Activated CD4-positive, alpha-beta T cell treated with anti-CD3 and anti-CD28 coated beads for 48 hours (primary cell): ENCODE results near the gene GPS2.
"Not testable (repeated sequence)": the region's sequence is repeated elsewhere in the genome, so short reads cannot be mapped to it uniquely, and the experiment has no call there.

Experiments used
- DNase-seq: peaks from one replicate; pipeline ENCODE4 v3.0.0-alpha.2; 2020

The GPS2 gene

GRCh38 chr17:7314719-7315569 is at the start of gene GPS2:
GPS2 (minus strand) TSS chr17:7315360; CDS start chr17:7315052, 308 bp downstream.
- DNase-seq = peak; percentile 96

- DNase-seq = no peak
Measured at GRCh38 chr17:7363311-7363710, 48.2 kb upstream of the GPS2 start.

GRCh38 chr17:7361906-7362305 is 46.7 kb upstream of the GPS2 start:
- DNase-seq = no peak

GRCh38 chr17:7357381-7357780 is 42.2 kb upstream of the GPS2 start:
- DNase-seq = no peak

- no peak for DNase-seq
Measured at GRCh38 chr17:7356756-7357155, 41.6 kb upstream of the GPS2 start.

GRCh38 chr17:7356072-7356549 is 41.0 kb upstream of the GPS2 start:
- DNase-seq = peak; percentile 92

GRCh38 chr17:7355573-7355972 is 40.4 kb upstream of the GPS2 start:
- no peak for DNase-seq

GRCh38 chr17:7355053-7355452 is 39.9 kb upstream of the GPS2 start, which contains the start of gene TMEM95:
TMEM95 (plus strand) TSS chr17:7355156; CDS start chr17:7355205, 49 bp downstream.
- DNase-seq = no peak

GRCh38 chr17:7354262-7354843 is 39.2 kb upstream of the GPS2 start:
- DNase-seq = peak; percentile 55

GRCh38 chr17:7352910-7353635 is 37.9 kb upstream of the GPS2 start:
- DNase-seq = no peak

- DNase-seq = no peak
Measured at GRCh38 chr17:7352503-7352889, 37.3 kb upstream of the GPS2 start.

GRCh38 chr17:7351665-7352502 is 36.7 kb upstream of the GPS2 start, which contains the start of gene KCTD11:
KCTD11 (plus strand) TSS chr17:7352162.
- DNase-seq = peak; percentile 80

- no peak for DNase-seq
Measured at GRCh38 chr17:7348478-7349242, 33.5 kb upstream of the GPS2 start.

GRCh38 chr17:7347630-7348477 is 32.7 kb upstream of the GPS2 start:
- no peak for DNase-seq

GRCh38 chr17:7346761-7347614 is 31.8 kb upstream of the GPS2 start:
- DNase-seq = no peak

- DNase-seq = no peak
Measured at GRCh38 chr17:7343250-7343649, 28.1 kb upstream of the GPS2 start.

- no peak for DNase-seq
Measured at GRCh38 chr17:7341842-7342241, 26.7 kb upstream of the GPS2 start.

- no peak for DNase-seq
Measured at GRCh38 chr17:7340179-7340578, 25.0 kb upstream of the GPS2 start.

- not testable (repeated sequence) for DNase-seq
Measured at GRCh38 chr17:7337600-7337999, 22.4 kb upstream of the GPS2 start.
